ENCODE data around the gene ISYNA1.
A peak's percentile ranks its signal among the peaks of the same experiment; 100 is the strongest.

Gene ISYNA1

DNA sequence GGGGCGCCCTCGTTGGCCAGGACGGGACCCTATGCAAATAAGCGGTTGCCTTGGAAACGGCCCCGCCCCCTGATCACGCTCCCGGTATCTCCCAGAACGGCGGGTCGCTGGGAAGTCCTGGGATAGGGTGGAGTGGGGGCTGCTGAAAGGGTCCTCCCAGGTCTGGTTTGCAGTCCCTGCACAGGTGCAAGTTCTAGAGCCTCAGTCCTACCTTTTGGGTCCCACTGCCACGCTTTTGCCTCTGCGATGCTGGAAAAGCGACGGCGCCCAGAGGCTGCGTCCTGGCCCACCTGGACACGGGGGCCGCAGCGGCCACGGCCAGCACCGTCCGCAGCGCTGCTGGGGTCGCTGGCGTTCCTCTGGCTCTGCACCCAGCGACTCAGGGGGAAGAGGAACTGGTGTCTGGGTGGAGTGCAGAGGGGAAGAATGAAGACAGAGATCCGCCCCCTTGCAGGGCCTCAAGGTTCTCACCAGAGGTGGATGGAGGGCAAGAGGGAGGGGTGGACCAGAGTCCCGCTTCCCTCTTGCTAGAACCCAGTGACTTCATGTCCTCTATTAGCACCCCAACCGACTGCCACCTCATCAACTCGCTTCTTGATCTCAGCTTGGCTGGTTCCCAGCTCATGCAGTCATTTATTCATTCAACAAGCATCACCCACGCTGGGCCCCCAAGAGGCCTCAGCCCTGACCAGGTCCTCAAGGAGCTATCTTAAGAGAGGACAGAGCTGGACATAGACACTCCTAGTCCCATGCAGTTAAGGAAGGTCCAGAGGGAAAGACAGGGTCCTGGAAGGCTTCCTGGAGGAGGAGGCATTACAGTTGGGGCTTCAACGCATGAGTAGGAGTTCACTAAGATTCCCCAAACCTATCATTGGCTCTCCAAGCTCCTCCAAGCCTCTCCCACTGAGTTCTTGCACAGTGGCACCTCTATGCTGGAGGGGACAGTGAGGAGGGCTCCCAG lies 40.4 kb downstream of the ISYNA1 start, which contains the start of gene LRRC25:
TSS of gene LRRC25 (minus strand) at position 381 of the 961 bp plus-strand sequence. CDS start 659 bp downstream, outside the sequence.
- DNase-seq (ENCODE audit: low read depth in 1 of 2, low spot score in 1 of 2): no peak

DNA sequence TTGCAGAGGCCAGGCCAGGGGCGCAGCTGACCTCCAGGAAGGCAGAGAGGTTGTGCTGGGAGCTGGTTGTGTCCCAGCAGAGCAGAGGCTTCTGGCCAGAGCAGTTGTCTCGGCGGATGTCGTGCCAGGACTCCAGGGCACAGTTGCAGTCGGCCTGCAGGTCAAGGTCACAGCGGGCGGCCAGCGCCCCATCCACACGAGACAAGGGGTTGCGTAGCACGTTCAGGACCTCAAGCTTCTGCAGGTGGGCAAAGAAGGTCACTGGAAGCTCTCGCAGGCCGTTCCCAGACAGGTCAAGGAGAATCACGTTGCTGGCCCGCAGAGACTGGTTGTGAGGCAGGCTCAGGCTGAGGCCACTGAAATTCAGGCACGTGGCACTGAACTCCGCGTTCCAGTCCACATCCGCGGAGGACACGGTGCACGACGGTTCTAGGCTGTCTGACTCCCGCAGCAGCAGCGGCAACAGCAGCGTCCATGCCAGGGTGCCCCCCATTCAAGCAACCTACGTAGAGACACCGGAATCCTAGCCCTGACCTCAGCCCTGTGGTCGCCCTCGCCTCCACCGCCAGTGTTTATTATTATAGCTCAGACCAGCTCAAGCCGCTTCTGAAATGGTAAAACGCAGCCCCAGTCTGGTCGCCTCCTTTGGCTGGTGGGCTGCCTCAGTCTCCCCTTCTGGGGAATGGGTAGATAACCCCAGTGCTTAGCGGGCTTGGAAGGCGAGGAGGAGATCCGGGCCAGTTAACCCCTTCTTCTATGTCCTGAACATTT lies 41.3 kb downstream of the ISYNA1 start:
- no peak for DNase-seq (ENCODE audit: low read depth in 1 of 2, low spot score in 1 of 2)

DNA sequence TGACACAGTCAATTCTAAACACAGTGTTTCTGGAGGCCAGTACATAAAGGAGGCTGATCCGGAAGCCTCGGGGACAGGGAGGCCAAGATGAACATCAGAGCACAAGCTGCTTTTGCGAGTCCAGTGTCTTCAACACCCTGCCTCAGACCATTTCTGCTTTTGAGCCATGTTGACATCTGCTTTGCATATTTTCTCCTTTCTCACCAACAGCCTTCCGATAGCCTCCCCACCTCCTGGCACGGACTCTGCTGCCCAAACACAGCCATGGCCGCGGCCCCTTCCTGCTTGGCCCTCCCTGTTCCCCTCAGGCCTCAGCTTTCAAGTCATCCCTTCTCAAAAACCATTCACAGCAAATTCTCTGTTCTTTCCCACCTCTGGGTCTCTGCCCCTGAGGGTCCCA lies 44.1 kb downstream of the ISYNA1 start:
- DNase-seq (ENCODE audit: low read depth in 1 of 2, low spot score in 1 of 2): no peak

DNA sequence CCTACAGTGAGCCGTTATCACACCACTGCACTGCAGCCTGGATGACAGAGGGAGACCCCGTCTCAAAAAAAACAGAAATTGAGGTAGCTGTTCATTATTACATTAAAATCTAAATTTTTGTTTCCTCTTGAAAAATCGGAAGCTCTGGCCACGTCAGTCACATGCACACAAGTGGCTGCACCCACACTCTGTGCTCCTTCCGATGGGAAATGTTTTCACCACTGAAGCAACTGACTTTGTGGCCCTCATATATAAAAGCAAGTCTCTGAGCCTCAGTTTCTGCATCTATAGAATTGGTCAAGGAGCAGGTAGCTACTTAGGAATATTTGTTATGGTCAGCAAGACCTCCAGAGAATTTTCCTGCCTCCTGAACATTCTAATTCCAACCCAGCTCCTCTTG lies 45.0 kb downstream of the ISYNA1 start:
- no peak for DNase-seq (ENCODE audit: low read depth in 1 of 2, low spot score in 1 of 2)

DNA sequence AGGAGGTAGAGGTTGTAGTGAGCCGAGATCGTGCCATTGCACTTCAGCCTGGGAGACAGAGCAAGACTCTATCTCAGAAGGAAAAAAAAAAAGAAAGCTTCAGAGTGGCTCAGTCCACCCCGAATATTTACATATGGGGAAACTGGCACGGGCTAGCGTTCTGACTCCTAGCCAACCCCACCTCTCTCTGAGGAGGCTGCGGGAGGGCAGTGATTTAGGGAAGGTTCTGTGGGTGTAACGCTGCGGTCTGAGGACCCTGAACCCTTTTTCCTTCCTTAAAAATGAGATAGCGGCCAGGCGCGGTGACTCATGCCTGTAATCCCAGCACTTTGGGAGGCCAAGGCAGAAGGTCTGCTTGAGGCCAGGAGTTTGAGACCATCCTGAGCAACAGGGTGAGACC lies 45.5 kb downstream of the ISYNA1 start:
- DNase-seq (ENCODE audit: low read depth in 1 of 2, low spot score in 1 of 2): no peak

DNA sequence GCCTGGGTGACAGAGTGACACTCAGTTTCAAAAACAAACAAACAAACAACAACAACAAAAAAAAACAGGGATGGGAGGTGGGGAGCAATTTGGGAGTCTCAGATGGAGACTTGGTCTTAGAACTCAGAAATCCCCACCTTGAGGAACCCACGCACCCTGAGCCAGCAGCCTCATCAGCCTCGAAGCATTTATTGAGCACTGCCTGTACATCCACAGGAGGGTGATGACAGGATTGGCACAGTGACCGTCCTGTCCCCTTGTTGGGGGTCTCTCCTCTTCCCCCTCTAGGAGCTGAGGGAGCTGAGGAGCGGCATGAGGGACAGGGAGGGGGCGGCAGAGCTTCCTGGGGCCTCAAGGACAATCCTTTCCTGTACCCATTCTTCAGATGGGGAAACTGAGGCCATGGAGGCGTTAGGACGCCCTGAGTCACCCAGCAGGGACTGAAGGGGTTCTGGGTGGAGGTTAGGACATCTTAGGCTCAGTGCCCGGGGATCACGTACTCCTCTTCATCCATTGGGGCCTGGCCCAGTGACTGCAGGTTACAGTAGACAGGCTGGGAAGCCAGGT lies 46.3 kb downstream of the ISYNA1 start:
- no peak for DNase-seq (ENCODE audit: low read depth in 1 of 2, low spot score in 1 of 2)

DNA sequence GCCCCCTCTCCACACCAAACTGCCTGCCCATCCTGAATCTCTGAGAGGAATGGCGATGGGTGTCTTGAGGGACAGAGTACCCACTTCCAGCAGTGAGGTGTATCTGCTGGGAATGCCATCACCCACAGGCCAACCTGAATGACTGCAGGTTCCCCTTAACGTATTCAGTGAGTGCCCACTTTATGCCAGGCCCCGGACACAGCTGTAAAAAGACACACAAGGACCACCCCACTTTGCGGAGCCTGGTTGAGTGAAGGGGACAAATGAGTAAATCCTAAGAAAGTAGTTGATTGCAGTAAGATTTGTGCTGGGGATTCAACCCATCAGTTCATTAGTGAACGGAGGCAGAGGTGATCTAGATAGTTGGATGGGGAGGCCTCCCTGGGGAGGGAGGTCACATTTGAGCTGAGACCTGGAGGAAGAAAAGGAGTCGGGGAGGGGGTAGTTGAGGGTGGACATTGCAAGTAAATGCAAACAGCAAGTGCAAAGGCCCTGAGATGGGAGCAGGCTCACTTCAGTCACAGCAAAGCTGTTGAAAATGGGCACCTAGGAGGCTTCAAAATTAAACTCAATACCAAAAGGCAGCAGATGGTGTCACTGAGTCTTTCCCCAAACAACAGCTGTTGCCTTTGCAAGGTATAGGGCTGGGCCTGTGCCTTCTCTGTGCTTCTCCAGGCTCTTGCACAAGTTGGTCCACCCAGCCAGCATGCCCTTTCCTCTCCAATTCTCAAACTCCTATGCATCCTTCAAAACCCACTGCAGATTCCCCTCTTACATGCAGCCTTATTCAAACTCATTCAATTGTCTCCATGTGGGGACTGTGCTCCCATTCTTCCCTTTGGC lies 47.6 kb downstream of the ISYNA1 start:
- no peak for DNase-seq (ENCODE audit: low read depth in 1 of 2, low spot score in 1 of 2)

DNA sequence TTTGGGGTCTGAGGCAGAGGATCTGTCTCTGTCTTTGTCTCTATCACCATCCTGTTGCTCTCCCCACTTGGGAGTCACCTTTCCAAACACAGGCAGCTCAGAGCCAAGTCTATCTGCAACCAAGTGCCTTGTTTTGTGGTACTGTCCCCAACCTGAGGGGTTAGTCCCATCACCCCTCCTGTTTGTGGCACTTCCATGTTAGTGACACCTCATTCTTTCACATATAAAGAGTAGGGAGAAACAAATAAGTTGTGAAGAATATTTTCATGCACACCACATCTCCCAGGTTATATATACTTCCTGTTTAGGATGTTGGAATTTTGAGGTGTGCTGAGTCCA lies 48.2 kb downstream of the ISYNA1 start:
- no peak for DNase-seq (ENCODE audit: low read depth in 1 of 2, low spot score in 1 of 2)

DNA sequence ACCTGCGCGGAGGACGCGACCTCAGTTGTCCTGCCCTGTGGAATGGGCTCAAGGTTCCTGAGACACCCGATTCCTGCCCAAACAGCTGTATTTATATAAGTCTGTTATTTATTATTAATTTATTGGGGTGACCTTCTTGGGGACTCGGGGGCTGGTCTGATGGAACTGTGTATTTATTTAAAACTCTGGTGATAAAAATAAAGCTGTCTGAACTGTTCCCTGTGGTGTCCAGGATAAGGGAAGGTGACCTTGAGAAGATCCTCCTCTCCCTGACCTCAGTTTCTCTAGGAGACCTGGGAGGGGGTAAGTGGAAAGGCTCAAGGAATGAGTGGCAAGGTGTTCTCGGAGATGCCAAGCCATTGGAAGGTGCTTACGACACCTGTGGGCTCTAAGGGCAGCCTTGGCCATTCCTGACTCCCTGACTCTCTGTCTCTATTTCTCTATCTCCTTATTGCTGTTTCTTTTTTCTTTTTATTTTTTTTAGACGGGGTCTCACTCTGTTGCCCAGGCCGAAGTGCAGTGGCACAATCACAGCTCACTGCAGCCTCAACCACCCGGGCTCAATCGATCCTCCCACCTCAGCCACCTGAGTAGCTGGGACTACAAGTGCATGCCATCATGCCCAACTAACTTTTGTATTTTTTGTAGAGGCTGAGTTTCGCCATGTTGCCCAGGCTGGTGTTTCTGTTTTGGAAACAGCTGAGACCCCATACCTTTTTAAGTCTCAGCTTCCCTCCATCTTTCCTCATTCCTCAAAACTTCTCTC lies 48.8 kb downstream of the ISYNA1 start:
- no peak for DNase-seq (ENCODE audit: low read depth in 1 of 2, low spot score in 1 of 2)

DNA sequence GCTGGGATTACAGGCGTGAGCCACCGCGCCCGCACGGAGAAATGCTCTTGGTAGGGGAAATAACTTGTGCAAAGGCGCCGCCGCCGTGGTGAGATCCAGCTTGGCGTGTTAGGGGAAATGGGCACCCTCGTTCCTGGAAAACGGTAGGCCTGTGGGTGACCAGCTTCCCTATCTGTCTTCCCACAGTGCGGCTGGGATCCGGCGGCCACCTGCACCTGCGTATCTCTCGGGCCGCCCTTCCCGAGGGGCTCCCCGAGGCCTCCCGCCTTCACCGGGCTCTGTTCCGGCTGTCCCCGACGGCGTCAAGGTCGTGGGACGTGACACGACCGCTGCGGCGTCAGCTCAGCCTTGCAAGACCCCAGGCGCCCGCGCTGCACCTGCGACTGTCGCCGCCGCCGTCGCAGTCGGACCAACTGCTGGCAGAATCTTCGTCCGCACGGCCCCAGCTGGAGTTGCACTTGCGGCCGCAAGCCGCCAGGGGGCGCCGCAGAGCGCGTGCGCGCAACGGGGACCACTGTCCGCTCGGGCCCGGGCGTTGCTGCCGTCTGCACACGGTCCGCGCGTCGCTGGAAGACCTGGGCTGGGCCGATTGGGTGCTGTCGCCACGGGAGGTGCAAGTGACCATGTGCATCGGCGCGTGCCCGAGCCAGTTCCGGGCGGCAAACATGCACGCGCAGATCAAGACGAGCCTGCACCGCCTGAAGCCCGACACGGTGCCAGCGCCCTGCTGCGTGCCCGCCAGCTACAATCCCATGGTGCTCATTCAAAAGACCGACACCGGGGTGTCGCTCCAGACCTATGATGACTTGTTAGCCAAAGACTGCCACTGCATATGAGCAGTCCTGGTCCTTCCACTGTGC lies 49.6 kb downstream of the ISYNA1 start:
- DNase-seq (ENCODE audit: low read depth in 1 of 2, low spot score in 1 of 2): peak; percentile 59 to 71

DNA sequence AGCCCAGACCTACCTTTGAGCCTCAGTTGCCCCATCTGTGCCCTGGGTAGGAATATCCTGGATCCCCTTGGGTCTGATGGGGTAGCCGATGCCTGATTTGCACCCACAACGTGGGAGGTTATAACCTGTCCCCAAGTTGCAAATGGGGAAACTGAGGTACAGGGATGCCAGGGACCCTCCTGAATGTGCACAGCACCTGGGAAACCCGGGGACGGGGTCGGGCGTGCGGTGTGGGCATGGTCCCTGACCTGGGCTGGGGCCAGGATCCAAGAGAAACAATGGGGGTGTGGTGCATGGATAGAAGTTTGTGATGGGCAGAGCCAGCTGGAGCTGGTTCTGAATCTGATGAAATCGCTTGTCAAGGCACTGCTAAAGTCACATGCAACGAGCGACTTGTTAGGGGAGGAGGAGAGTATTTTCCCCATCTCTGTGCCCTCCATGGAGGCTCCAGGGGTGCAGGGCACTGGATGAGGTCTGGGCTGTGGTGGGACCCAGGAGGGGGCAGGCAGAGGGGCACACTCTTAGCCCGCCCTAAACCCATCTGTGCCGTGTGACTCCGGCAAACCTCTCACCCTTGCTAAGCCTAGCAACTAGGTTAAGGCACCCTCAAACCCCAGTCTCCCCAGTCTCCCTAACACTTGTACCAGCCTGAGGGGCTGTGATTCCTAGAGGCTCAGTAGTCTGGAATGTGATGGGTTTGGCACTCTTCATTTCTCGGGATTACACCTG lies 51.2 kb downstream of the ISYNA1 start:
- DNase-seq (ENCODE audit: low read depth in 1 of 2, low spot score in 1 of 2): no peak

DNA sequence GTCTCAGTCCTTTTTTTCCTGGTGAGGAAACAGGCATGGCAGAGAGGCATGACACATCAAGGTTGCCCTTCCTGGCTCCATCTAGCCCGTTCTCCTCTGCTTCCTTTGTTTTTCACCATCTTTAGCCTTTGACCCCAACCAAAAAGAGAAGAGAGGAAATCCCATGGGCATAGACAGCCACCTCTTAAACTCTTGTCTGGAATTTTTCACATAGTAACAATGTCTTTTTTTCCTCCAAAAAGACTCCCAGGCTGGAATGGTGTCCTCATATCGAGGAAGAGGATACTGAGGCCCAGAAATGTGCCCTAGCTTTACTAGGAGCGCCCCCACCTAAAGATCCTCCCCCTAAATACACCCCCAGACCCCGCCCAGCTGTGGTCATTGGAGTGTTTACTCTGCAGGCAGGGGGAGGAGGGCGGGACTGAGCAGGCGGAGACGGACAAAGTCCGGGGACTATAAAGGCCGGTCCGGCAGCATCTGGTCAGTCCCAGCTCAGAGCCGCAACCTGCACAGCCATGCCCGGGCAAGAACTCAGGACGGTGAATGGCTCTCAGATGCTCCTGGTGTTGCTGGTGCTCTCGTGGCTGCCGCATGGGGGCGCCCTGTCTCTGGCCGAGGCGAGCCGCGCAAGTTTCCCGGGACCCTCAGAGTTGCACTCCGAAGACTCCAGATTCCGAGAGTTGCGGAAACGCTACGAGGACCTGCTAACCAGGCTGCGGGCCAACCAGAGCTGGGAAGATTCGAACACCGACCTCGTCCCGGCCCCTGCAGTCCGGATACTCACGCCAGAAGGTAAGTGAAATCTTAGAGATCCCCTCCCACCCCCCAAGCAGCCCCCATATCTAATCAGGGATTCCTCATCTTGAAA lies 52.0 kb downstream of the ISYNA1 start, which contains the start of gene GDF15:
TSS of gene GDF15 (plus strand) at position 484 of the 868 bp plus-strand sequence. CDS start at position 516, 32 bp downstream.
- DNase-seq (ENCODE audit: low read depth in 1 of 2, low spot score in 1 of 2): no peak

DNA sequence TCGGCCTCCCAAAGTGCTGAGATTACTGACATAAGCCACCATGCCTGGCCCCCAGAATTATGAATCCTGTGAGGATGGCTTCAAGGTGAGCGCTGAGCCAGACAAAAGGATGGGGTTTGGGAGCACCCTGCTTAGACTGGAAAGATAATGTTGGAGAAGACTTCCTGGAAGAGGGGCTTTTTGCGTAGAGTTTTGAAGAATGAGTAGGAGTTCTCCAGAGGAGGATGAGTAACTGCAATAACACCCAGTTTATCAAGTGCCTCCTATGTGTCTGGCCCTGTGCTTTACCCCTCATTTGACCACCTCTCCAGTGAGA lies 52.6 kb downstream of the ISYNA1 start:
- DNase-seq (ENCODE audit: low read depth in 1 of 2, low spot score in 1 of 2): no peak

DNA sequence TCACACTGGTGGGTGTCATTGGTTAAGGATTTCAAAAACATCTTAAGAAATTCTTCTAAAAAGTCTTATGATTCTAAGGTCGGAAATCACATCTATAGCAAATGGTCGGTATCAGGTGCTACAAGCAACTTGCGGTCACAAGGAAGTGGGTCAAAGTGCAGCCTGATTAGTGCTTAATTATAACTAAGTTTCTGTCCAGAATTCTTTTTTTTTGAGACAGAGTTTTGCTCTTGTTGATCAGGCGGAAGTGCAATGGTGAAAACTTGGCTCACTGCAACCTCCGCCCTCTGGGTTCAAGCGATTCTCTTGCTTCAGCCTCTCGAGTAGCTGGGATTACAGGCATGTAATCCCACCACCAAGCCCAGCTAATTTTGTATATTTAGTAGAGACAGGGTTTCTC lies 53.2 kb downstream of the ISYNA1 start:
- no peak for DNase-seq (ENCODE audit: low read depth in 1 of 2, low spot score in 1 of 2)

Data from activated T-helper 1 cell treated with anti-CD3 and anti-CD28 coated beads, Interleukin-2, amount 50 U/mL, for 16 hours (primary cell).